HG02678 (cell line): ENCODE results near the gene EIF2B4.
"Not testable (repeated sequence)": the region's sequence is repeated elsewhere in the genome, so short reads cannot be mapped to it uniquely, and the experiment has no call there.

ENCODE experiments used
- ATAC-seq: cut with Tn5 transposase; IDR thresholded peaks from one replicate; pipeline ENCODE4 v1.9.1; 2021; ENCODE audit warnings: mild to moderate bottlenecking, moderate library complexity; ENCODE audit not compliant: unreplicated experiment

EIF2B4 gene

DNA sequence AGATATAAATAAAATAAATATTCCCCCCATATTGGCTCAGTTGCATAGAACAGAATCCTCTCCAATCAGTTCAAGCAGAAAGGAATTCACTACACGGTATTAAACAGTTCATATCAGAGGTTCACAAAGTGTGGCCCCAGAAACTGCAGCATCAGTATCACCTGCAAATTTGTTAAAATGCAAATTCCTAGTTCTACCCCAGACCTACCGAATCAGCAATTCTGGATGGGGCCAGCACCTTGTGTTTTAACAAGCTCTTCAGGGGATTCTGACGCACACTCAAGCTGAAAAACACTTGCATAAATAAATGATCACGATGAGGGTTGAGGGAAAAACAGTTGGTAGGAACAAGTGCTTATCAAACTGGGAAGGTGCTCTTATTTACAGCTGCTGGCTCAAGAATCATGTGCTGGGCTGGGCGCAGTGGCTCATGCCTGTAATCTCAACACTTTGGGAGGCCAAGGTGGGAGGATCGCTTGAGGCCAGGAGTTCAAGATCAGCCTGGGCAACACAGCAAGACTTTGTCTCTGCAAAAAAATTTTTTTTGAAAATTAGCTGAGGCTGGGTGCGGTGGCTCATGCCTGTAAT, 19.9 kb downstream of the EIF2B4 start:
- ATAC-seq = no peak

- ATAC-seq = no peak
These were observed 22.5 kb downstream of the EIF2B4 start for GRCh38 chr2:27347641-27348040.

GRCh38 chr2:27336173-27336572, 34.0 kb downstream of the EIF2B4 start:
- no peak for ATAC-seq

DNA sequence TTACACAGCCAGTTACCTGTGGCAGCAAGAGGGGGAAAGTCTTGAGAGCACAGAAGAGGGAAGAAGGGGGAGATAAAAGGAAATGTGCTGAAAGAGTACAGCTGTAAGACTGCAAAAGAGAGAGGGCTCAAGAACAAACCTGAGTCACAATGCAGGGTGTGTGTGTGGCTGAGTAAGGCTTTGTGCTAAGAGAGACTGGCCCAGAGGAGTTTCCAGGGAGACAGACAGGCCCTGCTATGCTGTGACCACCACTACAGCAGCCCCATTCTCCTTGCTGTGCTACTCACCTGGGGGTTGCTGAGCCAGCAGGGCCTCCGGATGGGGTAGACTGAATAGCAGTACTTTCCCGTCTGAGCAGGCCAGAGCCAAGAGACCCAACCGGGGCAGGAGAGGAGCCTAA, 34.8 kb downstream of the EIF2B4 start:
- ATAC-seq = no peak

GRCh38 chr2:27324720-27325119, 45.4 kb downstream of the EIF2B4 start:
- ATAC-seq = no peak

DNA sequence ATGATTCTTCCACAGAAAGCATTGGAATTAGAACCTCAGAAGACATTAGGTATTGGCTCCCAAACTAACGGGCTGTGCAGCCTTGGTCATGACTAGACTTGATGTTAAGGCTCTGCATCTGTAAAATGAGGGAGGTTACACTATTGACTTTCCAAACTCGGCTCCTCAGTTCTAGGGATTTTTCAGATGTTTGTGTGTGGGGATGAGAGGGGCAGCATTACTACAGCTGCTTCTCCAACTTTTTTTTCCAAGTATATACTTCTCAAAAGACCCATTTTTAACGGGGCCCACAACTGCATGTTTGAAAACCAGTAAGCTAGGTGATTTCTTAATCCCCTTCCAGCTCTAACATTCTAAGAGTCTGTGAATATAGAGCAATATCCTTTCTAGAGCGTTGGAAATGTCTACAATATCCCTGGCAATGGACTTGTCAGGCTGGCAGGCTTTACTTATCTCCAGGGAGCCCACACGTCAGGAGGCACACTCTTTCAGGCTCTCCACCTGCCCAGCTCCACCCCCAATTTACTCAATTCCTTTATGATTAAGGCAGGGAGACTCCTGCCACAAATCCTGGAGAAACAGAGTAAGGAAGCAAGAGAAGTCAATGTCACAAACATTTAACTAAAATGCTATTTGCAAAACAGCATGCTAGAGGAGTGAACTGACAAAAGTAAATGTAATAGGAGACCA, 46.4 kb downstream of the EIF2B4 start:
- ATAC-seq = no peak

DNA sequence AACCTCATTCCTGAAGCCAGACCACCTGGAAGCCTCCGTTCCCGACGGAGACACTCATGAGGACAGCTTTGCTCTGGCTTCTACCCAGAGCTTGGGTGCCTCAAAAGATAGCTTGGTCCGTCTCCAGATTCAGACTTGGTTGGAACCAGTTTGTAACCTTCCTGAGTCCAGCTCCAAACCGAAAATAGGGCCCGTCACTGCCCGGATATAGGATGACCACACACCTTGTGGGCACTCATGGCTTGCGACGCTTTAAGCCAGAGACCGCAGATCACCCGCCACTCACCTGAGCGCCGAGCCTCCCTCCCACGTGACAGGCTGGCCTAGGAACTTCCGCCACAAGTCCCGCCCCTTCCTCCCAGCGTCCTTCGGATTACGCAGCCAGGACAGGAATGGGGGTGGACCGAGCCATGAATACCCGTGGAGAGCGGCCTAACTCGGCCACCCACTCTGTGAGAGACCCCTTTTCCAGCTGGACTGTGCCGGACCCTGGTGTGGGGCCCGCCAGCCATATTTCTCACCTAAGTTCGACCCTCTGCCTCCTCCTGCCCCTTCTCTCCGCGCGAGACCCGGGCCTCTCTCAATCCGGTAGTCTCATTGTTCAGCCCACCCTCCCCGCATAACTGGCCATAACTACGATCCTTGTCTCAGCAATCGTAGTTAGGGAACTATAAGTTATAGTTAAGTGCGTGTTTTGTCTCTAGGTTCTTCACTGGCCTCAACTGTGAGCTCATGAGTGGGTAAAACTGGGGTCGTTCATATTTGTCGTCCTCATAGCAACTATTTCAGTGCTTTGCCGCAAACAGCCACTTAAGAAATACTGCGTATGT, 47.2 kb downstream of the EIF2B4 start, which contains the start of gene MPV17:
Gene MPV17 (minus strand): TSS at position 332 of the 830 bp plus-strand sequence. CDS start 580 bp downstream, outside the sequence.
- ATAC-seq = peak; percentile 95

DNA sequence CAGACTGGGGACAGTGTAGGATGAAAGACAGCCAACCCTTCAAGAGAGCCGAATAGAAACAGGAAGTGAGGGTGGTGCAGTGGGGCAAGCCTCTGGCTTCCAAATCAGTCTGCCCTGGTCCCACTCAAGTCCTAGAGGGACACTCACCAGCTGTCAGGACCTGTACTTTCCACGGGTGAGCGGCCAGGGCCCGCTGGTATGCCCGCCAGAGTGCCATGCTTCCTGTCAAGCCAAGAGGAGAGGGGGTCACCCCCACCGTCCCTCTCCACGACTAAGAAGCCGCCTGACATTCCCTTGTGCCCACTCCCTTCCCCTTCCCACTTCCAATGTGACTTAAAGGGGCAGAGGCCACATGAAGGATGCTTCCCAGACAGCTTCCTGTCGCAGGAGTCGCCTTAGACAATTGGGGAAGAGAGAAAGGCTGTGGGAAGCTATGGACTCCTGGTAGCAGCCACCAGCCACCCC, 47.8 kb downstream of the EIF2B4 start:
- ATAC-seq = no peak

DNA sequence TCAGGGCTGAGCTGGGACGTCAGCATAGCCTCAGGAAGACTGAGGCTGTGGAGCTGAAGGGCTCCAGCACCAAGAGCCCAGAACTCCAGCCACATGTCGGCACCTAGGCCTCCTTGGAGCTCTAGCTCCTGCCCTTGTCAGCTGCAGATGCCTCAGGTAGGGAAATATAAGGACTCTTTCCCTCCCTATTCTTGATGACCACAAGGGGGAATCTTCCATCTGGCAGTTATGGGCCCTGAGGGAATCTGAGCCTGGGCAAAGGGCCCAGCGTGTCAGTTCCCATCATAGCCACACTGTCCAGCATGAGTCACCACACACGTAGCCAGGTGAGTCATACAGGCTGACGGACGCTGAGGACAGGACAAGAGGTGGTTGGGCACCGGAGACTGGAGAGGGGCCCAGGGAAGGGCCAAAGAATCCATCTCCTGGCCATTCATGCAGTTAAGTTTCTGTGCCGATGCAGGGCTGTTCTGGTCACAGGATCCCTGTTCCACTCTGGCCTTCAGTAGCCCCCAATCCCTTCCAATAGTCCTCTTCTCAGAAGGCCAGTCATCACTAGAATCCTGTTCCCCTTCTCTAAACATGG, 49.1 kb downstream of the EIF2B4 start:
- ATAC-seq = no peak

GRCh38 chr2:27319839-27320238, 50.3 kb downstream of the EIF2B4 start:
- not testable (repeated sequence) for ATAC-seq

DNA sequence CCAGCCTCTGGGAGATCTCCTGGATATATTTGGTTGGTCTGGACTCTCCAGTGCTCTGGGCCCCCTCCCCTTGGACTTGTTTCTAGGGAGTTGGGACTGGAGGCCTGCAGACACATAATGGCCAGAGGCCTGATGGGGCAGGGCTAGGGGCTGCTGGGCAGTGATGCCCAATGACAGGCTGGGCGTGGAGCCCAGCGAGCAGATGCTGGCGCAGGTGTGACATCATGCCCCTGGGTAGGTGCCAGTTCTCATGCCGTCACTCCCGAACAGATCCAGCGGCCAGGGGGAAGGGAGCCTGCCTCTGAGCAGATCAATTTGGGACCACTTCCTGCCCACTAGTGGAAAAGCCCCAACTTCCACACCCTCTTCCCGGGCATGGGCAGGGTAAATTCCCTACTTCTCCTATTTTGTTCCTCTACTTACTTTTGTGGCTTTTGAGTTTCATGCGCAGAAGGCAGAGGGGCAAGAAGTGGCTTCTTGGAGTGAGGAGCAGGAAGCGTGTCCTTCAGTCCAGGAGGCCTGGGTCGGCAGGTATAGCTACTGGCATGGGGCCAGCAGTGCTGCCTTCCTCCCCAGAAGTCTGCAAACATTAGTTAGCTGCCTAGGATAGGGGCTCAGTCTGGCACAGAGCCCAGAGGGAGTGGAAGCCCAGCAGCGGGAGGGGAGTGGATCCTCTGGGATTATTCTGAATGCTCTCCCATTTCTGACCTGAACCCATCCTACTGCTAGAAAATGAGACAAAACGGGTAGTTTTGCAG, 53.3 kb downstream of the EIF2B4 start:
- ATAC-seq = no peak

DNA sequence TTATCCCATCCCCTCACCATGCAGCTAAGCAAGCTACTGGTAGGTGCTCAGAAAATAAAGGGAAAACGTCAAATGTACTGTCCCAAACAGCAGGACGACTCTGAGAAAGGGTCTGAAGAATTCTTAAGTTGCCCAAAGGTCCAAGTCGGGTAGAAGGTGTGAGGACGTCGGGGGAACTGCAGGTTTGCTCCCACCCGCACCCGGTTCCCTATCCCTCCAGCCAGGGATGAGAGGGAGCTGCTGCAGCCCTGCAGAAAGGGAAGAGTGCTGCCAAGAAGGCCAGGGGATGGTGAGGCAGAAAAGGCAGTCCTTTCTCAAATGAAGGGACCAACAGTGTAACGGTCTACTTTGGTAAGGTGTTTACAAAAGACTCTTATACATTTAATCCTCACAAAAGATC, 55.0 kb downstream of the EIF2B4 start:
- no peak for ATAC-seq

- ATAC-seq = no peak
These were observed 55.4 kb downstream of the EIF2B4 start for GRCh38 chr2:27314709-27315108.
